Medulla oblongata (tissue), 1 donor: ENCODE measurements around the gene SUPT20HL1.
"Not testable (repeated sequence)": the region's sequence is repeated elsewhere in the genome, so short reads cannot be mapped to it uniquely, and the experiment has no call there.

Experiments used
- DNase-seq: peaks from one replicate; pipeline ENCODE4 v3.0.0-alpha.2; 2015; ENCODE audit errors: extremely low spot score

Gene SUPT20HL1

DNA sequence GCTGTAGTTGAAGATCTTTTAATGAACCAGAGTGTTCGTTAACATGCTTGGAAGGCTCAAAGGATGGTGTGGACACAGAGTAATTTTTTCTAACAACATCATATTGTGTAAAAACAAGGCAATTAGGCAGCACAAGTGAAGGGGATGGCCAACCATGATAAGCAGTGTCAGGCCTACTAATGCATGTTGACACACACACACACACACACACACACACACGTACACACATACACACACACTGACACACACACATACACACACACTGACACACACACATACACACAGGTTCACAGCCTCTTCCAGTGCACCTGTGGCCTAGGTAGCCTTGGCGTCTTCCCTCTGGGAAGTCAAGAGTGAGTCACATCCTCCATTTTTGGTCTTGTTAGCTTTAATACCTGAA is at the start of gene SUPT20HL1:
Gene SUPT20HL1, plus strand, starts transcription at position 368 of the 400 bp plus-strand sequence. CDS start 2,122 bp downstream, outside the sequence.
- no peak for DNase-seq

DNA sequence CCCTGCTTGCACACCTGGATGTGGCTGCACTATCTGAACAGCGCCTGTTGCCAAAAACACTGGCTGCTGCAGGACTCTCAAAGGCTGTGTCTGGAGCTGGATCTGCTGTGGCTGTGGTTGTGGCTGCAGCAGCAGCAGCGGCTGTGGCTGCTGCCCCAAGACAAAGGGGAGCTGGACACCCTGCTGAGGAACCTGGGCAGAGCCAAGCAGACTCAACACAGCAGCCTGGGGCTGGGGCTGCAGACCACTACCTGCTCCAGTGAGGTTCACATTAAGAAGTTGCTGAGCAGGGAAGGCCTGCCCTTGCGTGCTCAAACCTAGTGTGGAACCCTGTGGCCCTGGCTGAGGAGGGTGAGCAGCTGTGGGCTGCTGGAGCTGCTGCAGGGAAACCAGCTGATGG is 49.5 kb upstream of the SUPT20HL1 start:
- not testable (repeated sequence) for DNase-seq

DNA sequence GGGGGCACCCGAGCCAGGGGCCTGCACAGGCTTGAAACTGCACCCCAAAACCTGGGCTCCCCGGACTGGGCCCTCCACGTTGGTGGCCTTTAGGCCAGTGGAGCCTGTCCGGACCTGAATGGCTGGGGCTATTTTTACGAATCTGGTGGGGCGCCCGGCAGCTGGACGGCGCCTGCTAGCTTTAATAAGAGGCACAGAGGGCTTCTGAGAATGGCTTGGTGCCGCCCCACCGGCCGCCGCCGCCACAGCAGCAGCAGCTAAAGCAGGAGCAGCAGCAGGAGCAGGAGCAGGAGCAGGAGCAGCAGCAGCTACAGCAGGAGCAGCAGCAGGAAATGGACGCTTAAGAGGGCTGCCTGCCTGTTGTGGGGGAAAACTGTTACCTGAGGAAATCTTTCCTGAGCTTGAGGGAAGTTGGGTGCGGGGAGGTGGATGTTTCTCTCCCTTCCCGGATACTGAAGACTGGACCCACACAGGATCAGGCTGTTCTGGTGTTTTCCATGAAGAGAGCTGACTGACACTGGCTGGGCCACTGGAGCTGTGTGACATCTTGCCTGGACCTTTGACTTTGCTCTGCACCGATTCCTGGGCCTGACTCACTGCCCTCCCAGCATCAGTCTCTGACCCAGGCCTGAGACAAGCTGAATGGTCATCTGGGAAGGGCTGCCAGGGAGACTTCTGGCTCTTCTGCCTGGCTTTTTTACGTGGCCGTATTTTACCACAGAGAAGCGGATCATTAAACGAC is 48.8 kb upstream of the SUPT20HL1 start:
- not testable (repeated sequence) for DNase-seq

DNA sequence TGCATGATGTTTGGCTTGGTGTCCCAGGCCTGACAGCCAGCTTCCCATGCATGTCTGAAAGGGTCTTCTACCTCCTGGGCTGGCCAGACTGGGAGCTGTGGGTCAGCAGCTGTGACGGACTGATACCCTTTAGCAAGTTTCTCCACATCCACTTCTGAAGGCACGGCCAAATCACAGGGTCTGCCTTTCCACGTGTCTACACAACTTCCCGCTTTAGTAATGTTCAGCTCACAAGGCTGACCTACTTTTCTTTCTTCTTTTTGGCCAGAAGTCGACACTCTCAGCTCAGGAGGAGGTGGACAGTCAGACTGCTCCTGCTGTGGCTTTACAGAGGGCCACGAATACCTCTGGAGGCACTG is 48.2 kb upstream of the SUPT20HL1 start:
- not testable (repeated sequence) for DNase-seq

DNA sequence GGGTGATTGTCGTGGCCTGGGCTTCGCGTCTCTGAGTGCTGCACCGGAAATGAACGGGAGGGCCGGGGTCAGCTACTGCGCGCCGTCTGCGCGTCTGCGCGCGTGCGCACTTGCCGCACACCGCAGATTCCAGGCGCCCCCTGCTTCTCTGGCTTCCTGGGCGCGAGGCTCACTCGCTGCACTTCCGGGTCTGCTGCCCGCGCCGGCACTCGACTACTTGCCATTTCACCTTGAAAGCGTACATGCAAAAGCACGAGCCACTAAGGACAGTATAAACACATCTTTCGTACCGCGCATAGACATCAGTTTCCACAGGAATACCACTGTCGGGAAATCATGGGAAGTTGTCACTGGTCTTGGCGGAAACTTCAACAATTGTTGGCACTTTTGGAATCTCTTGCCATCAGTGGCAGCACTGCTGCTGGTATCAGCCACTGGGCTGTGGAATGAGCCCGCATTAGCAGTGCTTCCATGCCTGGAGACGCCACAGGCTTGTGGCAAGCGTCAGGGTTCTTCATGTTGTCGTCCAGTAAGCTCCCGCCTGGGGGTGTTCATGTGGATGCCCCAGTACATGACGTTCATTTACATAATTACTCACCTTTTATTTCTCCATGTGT is 46.3 kb upstream of the SUPT20HL1 start, which contains the start of gene SUPT20HL2:
Gene SUPT20HL2, minus strand, starts transcription at position 51 of the 617 bp plus-strand sequence. CDS start 754 bp downstream, outside the sequence.
- no peak for DNase-seq

DNA sequence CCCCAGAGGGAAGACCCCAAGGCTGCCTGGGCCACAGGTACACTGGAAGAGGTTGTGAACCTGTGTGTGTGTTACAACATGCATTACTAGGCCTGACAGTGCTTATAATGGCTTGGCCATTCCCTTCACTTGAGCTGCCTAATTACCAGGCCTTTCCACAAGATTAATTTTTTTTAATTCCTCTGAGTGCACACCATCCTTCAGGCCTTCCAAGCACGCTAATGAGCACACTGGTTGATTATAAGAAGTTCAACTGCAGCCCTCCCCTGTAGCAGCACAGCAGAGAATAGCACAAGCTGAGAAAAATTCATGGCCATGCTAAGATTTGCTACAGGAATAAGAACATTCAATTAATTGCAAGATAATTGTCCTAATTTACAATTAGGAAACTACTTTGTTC is 44.3 kb upstream of the SUPT20HL1 start:
- DNase-seq = no peak

DNA sequence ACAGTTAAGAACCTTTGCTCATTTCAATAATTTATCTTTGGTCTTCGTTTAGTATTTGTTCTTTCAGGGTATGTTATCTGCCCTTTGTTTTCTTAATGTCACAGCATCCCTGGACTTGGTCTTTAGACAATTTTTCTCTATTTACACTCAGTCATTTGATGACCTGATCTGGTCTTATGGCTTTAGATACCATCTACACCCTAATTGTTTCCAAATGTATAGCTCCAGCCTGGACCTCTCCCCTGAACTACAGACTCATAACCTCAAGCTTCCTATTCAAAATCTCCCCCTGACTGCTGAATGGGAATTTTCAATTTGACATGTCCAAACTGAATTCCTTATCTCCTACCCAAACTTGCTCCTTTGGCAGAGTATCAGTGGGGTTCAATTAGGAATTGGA is 42.9 kb upstream of the SUPT20HL1 start:
- no peak for DNase-seq

DNA sequence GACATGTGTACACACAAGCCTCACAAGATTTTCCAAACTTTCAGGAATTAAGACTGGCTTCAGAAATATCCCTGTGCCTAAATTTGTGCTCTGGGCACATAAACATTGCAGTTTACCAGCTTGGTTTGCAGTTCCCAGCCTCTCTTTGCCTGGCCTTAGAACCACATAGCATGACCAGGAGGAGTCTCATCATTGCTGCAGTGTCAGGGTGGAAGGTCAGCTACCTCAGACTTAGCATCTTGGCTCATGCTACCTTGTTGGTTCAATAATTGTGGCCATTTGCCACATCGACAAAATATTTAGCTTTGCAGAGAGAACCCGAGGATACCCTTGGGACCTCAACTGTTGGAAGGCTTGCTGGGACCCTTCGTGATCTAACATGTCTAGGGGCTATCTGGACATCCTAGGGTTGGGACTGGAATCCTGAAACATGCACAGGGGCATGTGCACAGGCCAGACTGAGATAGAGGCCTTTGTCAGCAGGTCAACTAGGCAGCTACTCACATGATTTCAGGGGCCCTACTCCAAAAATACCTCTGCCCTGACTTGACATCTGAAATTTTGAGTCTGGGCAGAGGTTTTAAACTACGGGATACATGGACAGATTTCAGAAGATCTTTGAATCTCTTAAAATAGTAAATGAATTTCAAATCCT is 38.6 kb upstream of the SUPT20HL1 start:
- no peak for DNase-seq

DNA sequence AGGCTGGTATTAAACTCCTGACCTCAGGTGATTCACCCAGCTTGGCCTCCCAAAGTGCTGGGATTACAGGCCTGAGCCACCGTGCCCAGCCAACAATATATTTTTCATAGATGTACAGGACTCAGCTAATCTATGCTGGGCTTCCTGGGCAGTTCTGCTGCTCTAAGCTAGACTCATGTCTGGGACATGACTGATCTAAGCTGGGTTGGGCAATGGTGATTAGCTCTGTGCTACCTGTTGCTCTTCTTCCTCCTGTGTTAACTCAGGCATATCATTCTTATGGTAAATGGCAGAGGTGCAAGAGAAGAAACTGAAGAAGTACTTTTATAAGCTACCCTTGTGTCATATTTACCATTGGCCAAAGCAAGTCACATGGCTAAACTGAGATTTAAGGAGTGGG is 35.2 kb upstream of the SUPT20HL1 start:
- DNase-seq = no peak

DNA sequence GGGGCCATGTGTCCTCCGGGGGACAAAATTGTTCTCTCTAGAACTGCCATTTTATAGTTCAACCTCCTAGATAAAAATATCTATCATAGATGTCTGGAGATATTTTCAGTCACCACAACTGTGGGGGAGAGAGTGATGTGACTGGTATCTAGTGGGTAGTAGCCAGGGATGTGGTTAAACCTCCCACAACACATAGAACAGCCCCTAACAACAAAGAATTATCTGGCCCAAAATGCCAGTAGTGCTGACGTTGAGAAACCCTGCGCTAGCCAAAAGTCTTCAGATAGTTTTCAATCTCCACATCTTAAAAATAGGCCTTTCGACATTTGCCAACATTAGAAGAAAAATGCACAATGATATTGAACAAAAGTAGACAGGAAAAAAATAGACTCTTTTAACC is 27.6 kb upstream of the SUPT20HL1 start:
- no peak for DNase-seq

DNA sequence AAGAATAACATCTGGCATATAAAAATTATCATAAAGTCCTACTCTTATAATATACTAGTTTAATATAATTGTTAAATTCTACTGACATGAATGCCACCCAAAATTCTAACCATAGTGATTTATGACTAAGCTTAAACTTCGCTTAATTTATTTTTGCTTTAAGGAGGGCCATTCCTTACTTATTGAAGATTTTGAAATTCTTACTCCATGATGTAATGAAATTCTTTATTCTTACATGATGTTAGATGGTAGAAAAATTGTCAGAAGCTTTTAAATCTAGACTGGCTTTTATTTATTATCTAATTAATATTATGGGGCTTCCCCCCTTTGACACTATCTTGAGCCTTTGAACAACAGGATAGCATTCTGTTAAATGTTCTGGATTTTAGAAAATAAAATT is 27.1 kb upstream of the SUPT20HL1 start:
- DNase-seq = no peak

DNA sequence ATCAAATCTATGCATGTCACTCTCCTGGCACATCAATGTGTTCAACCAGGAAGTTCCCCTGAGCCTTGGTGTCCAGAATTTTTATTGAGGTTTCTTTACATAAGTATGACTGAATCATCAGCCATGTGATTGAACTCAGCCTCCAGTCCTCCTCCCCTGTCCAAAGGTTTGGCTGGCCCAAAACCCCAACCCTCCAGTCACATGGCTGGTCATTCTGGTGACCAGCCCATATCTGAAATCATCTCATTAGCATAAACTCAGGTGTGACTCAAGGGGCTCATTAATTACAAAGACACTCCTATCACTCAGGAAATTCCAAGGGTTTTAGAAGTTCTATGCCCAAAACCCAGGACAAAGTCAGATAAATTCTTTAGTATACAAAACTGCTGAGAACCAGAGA is 26.0 kb upstream of the SUPT20HL1 start:
- no peak for DNase-seq

DNA sequence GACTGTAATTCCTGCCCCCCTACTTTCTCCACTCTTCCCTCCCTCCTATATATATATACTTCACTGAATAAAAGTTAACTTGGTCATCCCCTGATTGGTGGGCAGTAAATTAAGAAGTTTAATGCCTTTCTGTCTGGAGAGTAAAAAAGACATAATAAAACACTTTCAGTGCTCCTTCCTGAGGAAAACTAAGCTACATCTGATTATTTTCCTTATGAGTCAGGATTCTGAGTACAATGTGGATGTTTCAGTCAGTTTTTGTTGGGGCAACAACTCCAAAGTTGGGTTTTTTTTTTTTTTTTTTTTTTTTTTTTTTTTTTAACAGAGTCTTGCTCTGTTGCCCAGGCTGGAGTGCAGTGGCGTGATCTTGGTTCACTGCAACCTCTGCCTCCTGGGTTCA is 24.6 kb upstream of the SUPT20HL1 start:
- no peak for DNase-seq

DNA sequence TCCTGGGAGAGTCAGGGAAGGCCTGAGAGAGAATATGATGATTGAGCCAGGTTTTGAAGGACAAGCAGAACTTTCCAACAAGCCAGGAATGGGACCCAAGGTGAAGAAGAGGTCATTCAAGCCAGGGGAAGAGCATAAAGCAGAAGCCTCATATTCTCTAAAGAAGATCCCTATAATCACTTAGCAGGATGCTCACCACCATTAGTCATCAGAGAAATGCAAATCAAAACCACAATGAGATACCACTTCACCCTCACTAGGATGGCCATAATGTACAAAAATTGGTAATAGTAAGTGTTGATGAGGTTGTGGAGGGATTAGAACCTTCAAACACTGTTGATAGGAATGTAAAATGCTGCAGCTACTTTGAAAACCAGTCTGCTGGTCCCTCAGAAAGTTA is 20.5 kb upstream of the SUPT20HL1 start:
- no peak for DNase-seq

DNA sequence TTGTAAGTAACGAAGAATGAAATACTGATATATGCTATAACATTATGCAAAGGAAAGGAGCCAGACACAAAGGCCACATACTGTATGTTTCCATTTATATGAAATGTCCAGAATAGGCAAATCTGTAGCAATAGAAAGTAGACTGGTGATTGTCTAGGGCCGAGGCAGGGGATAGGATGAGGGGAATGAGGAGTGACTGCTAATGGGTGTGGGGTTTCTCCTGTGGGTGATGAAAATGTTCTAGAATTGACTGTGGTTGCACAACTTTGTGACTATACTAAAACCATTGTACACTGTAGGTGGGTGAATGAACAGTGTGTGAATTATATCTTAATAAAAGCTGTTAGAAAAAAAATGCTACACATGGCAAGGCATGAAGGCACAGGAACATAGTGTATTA is 19.9 kb upstream of the SUPT20HL1 start:
- no peak for DNase-seq

DNA sequence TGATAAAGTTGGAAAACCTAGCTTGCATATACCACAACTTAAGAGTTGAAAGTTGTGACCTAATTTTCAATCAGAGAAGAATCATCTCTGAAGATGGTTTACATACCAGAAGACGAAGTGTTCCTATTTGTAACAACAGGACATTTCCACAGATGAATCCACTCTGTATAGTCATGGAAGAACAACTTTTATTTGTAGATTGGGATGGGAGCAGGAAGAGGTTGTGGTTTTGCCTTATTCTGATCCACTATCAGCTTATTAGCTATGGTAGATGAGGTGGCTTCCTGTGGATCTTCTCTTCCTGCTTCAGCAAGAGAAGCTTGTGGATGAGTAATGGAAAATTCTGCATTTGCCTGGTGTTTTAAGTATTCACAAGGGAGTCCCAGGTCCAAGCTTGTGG is 18.6 kb upstream of the SUPT20HL1 start:
- DNase-seq = no peak

DNA sequence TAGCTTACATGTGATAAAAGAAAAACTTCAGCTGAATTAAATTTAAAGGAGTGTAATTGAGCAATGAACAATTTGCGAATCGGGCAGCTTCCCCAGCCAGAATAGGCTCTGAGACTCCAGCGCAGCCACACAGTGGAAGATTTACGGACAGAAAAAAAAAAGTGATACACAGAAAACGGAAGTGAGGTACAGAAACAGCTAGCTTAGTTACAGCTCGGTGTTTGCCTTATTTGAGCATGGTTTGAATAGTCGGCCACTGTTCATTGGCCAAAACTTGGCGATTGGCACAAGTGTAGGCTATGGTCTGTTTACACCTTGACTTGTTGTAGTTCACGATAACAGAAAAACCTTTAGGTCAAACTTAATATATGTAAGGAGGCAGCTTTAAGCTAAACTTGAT is 16.7 kb upstream of the SUPT20HL1 start:
- DNase-seq = no peak

DNA sequence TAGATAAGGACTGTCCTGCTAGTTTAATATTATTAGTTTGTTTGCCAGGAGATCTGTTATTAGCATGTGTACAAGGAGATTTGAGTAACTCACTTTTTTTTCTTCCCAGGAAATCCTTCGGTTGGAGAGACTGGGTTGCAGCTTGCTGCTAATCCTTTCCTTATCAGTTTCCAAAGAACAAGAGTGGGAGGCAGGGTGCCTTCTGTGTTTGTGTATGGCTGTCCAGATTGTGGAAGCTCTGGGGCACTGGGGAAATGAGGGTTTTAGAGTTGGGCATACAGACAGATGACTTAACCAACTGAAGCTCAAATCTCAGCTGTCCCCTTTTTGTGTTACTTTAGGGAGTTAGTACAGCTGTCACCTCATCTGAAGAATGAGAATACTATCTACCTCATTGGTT is 12.6 kb upstream of the SUPT20HL1 start:
- DNase-seq = no peak

DNA sequence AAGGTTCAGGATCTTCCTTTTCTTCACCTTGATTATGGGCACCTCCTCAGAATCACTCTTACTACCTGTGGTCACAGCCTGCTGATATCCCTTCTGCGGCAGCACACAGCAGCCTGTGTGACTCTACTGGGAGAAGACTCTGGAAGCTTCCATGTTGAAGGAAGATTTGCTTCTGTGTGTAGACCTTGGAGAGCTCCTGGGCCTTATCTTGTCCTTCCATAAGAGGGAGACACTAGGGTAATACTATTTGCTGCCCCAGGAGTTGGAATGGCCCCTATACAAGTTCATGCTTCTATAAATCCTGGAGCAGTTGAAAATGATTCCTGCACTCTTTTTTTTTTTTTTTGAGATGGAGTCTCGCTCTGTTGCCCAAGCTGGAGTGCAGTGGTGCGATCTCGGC is 10.2 kb upstream of the SUPT20HL1 start:
- DNase-seq = no peak

DNA sequence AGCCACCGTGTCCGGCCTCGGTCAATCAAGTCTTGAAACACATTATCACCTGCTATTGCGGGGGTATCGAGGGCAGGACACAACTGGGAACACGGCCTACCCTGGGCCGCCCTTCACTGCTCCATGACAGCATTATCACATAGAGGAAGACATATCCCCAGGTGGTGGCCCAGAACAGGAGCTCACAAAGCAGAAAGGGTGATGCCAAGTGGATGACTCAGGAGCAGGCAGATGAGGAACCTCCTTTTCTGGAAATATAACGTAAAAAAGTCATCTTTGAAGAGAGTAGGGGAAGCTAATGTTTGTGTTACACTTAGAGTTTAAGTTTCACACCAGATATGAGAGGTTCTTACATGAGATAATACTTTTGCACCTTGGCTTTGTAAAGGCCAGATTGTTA is 5.3 kb upstream of the SUPT20HL1 start:
- DNase-seq = no peak

DNA sequence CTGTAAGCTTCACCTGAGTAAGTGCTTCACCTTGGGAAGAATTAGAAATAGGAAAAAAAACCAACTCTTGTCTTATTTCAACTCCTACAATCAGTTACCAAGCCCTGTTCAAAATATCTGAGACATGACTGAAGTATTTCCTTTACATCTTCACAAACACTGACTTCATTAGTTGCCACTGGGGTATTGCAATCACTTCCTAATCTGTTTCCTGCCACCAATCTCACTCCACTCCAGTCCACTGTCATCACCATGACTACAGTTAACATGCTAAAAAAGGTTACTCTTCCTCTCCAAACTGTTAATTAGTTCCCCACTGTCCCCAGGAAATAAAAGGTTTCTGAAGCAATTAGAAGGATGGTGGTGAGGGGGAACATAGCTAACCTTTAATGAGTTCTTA is 3.3 kb upstream of the SUPT20HL1 start:
- DNase-seq = no peak

DNA sequence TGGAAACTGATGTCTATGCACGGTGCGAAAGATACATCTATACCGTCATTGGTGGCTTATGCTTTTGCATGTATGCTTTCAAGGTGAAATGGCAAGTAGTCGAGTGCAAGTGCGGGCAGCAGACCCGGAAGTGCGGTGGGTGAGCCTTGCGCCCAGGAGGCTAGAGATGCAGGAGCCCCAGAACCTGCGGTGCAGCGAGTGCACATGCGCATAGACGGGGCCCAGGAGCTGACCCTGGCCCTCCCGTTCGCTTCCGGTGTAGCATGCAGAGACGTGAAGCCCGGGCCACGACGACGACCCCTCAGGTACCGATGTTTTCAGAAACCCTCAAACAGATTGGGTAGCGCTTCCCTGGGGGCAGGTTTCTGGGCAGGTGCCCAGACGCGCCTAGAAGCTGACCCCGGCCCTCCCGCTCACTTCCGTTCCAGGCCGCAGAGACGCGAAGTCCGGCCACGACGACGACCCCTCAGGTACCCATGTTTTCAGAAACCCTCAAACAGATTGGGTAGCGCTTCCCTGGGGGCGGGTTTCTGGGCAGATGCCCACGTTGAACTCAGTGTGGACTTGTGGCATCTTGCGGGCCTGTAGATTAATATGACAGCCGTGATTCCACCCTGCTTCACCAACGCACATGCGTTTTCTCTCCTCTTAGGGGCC is 1.8 kb downstream of the SUPT20HL1 start:
- not testable (repeated sequence) for DNase-seq
